CD4-positive, alpha-beta T cell (primary cell): ENCODE data around the gene NR3C1. TPM values are rescaled to one million over a fixed set of nuclear protein-coding genes. Genes with fewer than 3 reads are reported as not detected.

Source experiments
- ATAC-seq: fragments of 200-7000 bp; cut with Tn5 transposase; one replicate; pipeline ENCODE4 v1.10.0; 2022; ENCODE audit warnings: mild to moderate bottlenecking; ENCODE audit not compliant: poor library complexity
- CTCF ChIA-PET: fragments of 350-600 bp; sonication (Branson Sonifier 250); formaldehyde crosslinking; loops from one replicate; lab custom pipeline; 2021; ENCODE audit warnings: antibody characterized with exemption, inconsistent platforms; lab: Charles Lee
- POLR2A ChIA-PET: fragments of 350-600 bp; sonication (Branson Sonifier 250); formaldehyde crosslinking; loops from one replicate; lab custom pipeline; 2021; ENCODE audit warnings: antibody characterized with exemption, inconsistent platforms; lab: Charles Lee
- DNase-seq, 14 experiments: peaks; one replicate each; pipeline ENCODE4 v3.0.0-alpha.2; 2013 to 2020; ENCODE audit warnings: mixed read lengths in 2 of 14
- H3K27ac ChIP-seq, 2 donors: one replicate each; pipeline versions ENCODE4 v1.5.1 to v1.7.0; 2013; ENCODE audit warnings: low read length in 2 of 2, low read depth in 1 of 2, mild to moderate bottlenecking in 1 of 2
- H3K27me3 ChIP-seq, 2 experiments: 1 replicate in 1 of 2; 2 replicates in 1 of 2; pipeline versions ENCODE4 v1.6.1 to v1.7.0; 2013; ENCODE audit warnings: low read length in 2 of 2, control low read depth in 1 of 2, mild to moderate bottlenecking in 1 of 2, moderate library complexity in 1 of 2; ENCODE audit not compliant: insufficient read depth in 2 of 2, control insufficient read depth in 1 of 2
- H3K36me3 ChIP-seq: one replicate; pipeline ENCODE4 v1.6.1; 2013; ENCODE audit warnings: low read length, control low read depth; ENCODE audit not compliant: insufficient read depth
- H3K4me1 ChIP-seq: one replicate; pipeline ENCODE4 v1.6.1; 2013; ENCODE audit warnings: low read length, control low read depth; ENCODE audit not compliant: insufficient read depth
- H3K4me3 ChIP-seq: one replicate; pipeline ENCODE4 v1.5.1; 2013; ENCODE audit warnings: mild to moderate bottlenecking, low read length, moderate library complexity
- H3K9me3 ChIP-seq, 2 experiments: 1 replicate in 1 of 2; 2 replicates in 1 of 2; pipeline versions ENCODE4 v1.6.1 to v1.7.0; 2013; ENCODE audit warnings: low read length in 2 of 2, mild to moderate bottlenecking in 2 of 2, control low read depth in 1 of 2, moderate library complexity in 1 of 2; ENCODE audit not compliant: control insufficient read depth in 1 of 2, insufficient read depth in 1 of 2
- H3K27ac Mint-ChIP-seq: one replicate; pipeline ENCODE4 v1.8.0; 2020; ENCODE audit warnings: mixed read lengths
- H3K27me3 Mint-ChIP-seq: one replicate; pipeline ENCODE4 v1.8.0; 2021; ENCODE audit warnings: mixed read lengths
- H3K36me3 Mint-ChIP-seq: one replicate; pipeline ENCODE4 v1.8.0; 2021; ENCODE audit warnings: low read depth, mixed read lengths
- H3K4me1 Mint-ChIP-seq: one replicate; pipeline ENCODE4 v1.8.0; 2021; ENCODE audit warnings: low read depth, mixed read lengths
- H3K4me3 Mint-ChIP-seq: one replicate; pipeline ENCODE4 v1.8.0; 2020; ENCODE audit warnings: mild to moderate bottlenecking, mixed read lengths
- H3K9me3 Mint-ChIP-seq: one replicate; pipeline ENCODE4 v1.8.0; 2020; ENCODE audit warnings: mixed read lengths
- CTCF ChIP-seq: fragments of 200-600 bp; IDR thresholded peaks from one replicate; pipeline ENCODE4 v1.8.0; 2022; ENCODE audit warnings: antibody characterized with exemption, mild to moderate bottlenecking
- intact Hi-C, 2 experiments: fragments of 100-400 bp; cut with DNase I in 1 of 2; cut with micrococcal nuclease in 1 of 2; formaldehyde crosslinking; loops; one replicate each; pipeline versions ENCODE4 v1.15.1 to v1.9.0; 2023 to 2025; cut with DNase I, micrococcal nuclease
- total RNA-seq, 174 experiments: library from RNA in 2 of 174; stranded (reverse) in 2 of 174; gene quantifications; one replicate each; pipeline ENCODE4 v1.2.3 and lab custom pipeline; 2021 to 2026

The NR3C1 gene
- total RNA-seq, 2 experiments from 2014 or later: 168 to 191 TPM

- H3K4me1 Mint-ChIP-seq: no peaks in the 10 kb centered on the region
- intact Hi-C loops: no loop called here
- H3K36me3 Mint-ChIP-seq: no peaks in the 10 kb centered on the region
- Histone ChIP-seq H3K27me3 (no peaks in the 10 kb centered on the region), H3K9me3 (no peaks in the 10 kb centered on the region), H3K36me3 (no peaks in the 10 kb centered on the region), H3K4me3 (no peak overlapping the region), H3K27ac (no peak overlapping the region), H3K4me1 (no peaks in the 10 kb centered on the region)
- DNase-seq (no peak), ATAC-seq (no peak)
- H3K4me3 Mint-ChIP-seq: no peak overlapping the region
- no peak overlapping the region for H3K27ac Mint-ChIP-seq
- H3K9me3 Mint-ChIP-seq: no peaks in the 10 kb centered on the region
- ChIA-PET CTCF (no interaction called here), POLR2A (no interaction called here)
- TF ChIP-seq CTCF: no peak
- no peaks in the 10 kb centered on the region for H3K27me3 Mint-ChIP-seq
Measured at GRCh38 chr5:143251190-143251589, 152.3 kb downstream of the NR3C1 start.

GRCh38 chr5:143249851-143250250, 153.6 kb downstream of the NR3C1 start:
- Histone ChIP-seq H3K27me3 (no peaks in the 10 kb centered on the region), H3K27ac (no peak overlapping the region), H3K9me3 (no peaks in the 10 kb centered on the region), H3K36me3 (no peaks in the 10 kb centered on the region), H3K4me1 (no peaks in the 10 kb centered on the region), H3K4me3 (no peak overlapping the region)
- ATAC-seq (no peak), DNase-seq (no peak)
- no peaks in the 10 kb centered on the region for H3K27me3 Mint-ChIP-seq
- ChIA-PET POLR2A (no interaction called here), CTCF (no interaction called here)
- no peaks in the 10 kb centered on the region for H3K4me1 Mint-ChIP-seq
- no peak overlapping the region for H3K4me3 Mint-ChIP-seq
- no peaks in the 10 kb centered on the region for H3K9me3 Mint-ChIP-seq
- intact Hi-C loops: no loop called here
- TF ChIP-seq CTCF: no peak
- H3K27ac Mint-ChIP-seq: no peak overlapping the region
- no peaks in the 10 kb centered on the region for H3K36me3 Mint-ChIP-seq

- ATAC-seq (no peak), DNase-seq (no peak)
- Mint-ChIP-seq H3K27ac (no peak overlapping the region), H3K27me3 (no peaks in the 10 kb centered on the region), H3K4me3 (no peak overlapping the region), H3K36me3 (no peaks in the 10 kb centered on the region), H3K4me1 (no peaks in the 10 kb centered on the region), H3K9me3 (no peaks in the 10 kb centered on the region)
- intact Hi-C loops: no loop called here
- Histone ChIP-seq H3K27ac (no peak overlapping the region), H3K9me3 (no peaks in the 10 kb centered on the region), H3K4me3 (no peak overlapping the region), H3K27me3 (no peaks in the 10 kb centered on the region), H3K4me1 (no peaks in the 10 kb centered on the region), H3K36me3 (no peaks in the 10 kb centered on the region)
- ChIA-PET POLR2A (interaction anchor here (1.1 kb wide), 1 partner anchor 20 kb away, joined by 3 read pairs; no protein-coding TSS in a partner anchor), CTCF (no interaction called here)
- TF ChIP-seq CTCF: no peak
Measured at GRCh38 chr5:143248822-143249579, 154.5 kb downstream of the NR3C1 start.
